ENCODE data around the gene ETV6.
"Not testable (repeated sequence)": the region's sequence is repeated elsewhere in the genome, so short reads cannot be mapped to it uniquely, and the experiment has no call there.

ETV6 gene

GRCh38 chr12:11649413-11650285 is at the start of gene ETV6:
Gene ETV6 (plus strand): TSS chr12:11649674. CDS start chr12:11650128, 454 bp downstream.
- peak; percentile 66 to 76 for DNase-seq

GRCh38 chr12:11600199-11600598 is 49.3 kb upstream of the ETV6 start:
- no peak for DNase-seq

- no peak for DNase-seq
Measured at GRCh38 chr12:11601647-11602046, 47.8 kb upstream of the ETV6 start.

DNA sequence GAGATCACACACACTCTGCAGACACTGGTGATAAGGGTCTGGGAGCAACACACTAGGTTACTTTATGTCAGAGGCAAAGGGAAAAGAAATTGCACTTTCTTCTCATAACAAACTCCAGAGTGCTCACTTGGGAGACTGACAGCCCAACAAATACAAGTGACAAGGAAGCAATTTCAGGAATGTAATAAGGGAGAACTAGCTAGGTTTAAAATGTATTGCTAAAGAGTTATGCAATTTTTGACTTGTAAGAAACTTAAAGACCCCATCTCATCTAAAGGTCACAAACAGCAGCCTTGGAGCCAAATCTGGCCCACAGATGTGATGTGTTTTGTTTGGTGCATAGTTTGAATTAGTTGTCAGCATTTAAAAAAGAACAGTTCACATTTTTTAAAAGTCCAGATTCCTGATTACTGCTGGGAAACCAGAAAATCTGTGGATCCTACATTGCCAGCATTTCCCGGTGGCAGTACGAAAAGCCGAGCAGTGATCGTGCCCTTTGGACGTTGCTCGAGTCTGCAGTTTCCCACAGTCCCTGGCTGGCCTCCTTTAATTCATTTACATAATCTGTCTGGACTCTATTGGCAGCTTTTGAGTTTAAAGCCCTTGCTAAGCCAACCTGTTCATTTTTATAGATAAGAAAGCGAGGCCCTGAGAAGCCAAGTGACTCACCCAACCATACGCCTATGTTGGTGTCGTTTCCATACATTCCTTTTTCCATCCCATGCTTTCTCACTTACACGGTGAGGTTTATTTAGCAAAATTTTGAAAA is 42.0 kb upstream of the ETV6 start:
- DNase-seq, result no peak

GRCh38 chr12:11609045-11609444 is 40.4 kb upstream of the ETV6 start:
- no peak for DNase-seq

DNA sequence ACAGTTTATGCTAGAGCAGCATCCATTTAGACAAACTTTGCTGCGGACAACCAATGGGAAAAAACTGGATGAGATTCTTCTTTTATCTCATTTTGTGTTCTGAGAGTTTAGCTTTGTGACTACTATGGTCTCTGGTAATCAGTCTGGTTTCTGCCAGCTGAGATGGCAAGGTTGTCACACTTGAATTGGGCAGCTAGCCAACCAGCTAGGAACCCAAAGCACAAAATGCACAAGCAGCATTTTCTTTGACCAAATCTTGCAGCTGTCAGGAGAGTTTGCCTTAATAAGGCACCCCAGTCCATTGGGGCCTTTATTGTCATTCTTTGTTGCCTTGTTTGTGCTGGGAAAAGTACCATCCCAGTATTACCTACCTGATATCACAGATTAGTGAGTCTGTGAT is 34.0 kb upstream of the ETV6 start:
- no peak for DNase-seq

GRCh38 chr12:11618046-11618445 is 31.4 kb upstream of the ETV6 start:
- DNase-seq, result no peak

- DNase-seq, result peak; percentile 39 to 49
Measured at GRCh38 chr12:11621797-11622423, 27.6 kb upstream of the ETV6 start.

DNA sequence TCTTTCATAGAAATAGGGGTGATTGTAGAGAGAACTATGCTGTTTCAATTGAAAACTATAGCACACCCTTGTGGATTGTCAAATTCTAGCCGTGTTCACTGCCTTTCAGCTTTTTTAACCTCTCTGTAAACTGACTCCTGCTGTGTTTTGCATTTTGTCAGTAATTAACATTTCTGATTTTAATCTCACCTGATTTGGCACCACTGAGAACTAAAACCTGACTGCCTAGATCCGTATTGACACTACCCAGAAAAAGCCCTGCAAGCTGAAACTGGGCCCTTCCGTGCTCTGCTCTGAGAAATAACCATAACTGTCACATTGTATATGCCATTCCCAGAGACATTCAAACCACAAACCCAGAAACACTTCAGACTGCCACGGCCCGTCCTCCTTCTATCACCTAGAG is 26.6 kb upstream of the ETV6 start:
- DNase-seq, result no peak

DNA sequence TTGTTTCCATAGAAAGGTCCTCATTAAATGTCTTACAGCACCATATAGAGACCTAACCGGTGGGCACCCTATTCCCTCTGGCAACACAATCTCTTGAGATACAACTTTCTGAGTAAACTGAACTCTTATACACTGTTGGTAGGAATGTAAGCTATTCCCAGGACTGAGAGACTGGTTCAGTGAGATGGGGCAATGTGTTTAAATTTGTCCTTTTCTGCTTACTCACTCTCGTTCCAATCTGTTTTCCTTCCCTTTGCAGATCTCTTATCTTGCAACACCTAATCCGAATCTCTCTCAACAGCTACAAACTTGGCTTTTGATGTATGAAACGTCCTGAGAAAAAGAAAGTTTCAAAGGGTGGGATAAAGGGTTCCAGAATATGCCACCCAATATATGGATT is 26.1 kb upstream of the ETV6 start:
- DNase-seq, result no peak

- no peak for DNase-seq
Measured at GRCh38 chr12:11624116-11624515, 25.4 kb upstream of the ETV6 start.

GRCh38 chr12:11627709-11628108 is 21.8 kb upstream of the ETV6 start:
- DNase-seq, result not testable (repeated sequence)

DNA sequence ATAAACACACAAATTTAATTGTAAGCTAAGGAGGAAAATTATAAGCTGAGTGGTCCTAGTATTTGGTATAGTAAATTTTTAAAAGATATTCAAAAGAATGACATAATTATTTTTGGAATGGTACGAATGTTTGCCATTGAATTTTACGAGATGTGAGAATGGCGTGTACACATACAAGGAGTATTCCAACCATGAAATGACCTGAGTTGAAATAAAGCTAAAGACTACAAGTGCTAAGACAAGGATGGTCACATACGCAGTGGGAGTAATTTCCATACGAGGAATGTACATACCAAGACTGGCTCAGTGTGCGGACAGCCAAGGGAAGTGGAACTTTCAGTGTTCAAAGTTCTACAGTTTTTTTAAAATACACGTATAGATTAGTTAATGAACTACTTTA is 21.1 kb upstream of the ETV6 start:
- no peak for DNase-seq

DNA sequence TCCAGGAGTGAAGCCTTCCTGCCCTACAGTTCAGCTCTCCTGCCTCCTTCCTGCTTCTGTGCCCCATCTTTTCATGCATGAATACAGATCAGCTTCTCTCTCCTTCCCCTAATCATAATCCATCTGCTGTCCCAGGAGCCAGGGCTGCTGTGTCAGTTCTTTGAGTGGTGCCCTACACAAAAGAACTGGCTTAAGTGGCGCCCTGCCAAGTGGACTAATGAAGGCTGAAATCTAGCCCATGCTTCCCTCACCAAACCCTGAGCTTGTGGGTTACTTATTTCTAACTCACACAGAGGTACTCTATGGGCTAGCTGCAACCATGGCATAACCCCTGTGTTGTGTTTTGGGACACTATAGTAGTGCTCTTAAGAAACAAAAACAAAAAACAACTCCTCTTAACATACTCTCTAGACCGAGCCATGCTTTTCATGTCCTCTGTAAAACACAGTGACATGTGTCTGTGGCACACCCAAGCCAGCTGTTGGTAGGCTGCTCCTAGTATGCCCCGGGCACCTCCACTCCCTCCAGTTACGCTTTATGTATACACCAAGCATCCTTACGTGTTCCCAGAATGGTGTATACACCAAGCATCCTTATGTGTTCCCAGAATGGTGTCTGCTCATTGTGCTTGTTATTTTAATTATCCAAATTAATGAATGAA is 19.3 kb upstream of the ETV6 start:
- no peak for DNase-seq

DNA sequence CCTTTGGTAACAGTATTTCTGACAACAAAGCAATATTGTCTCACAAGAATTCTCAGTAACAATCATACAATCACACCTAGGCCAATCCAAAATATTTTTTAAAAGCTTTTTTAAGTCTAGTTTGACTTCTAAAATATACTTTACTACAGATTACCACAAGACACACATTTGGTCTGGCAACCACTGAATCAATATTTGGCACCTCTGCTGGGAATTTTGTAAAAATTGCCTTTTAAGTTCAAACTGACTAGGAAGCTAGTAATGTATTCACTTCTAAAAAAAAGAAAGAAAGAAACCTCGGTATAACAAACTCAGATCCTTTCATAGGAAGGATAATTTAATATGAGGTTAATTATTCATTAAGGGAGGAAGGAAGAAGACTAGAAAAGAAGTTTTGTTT is 18.2 kb upstream of the ETV6 start:
- DNase-seq, result no peak

GRCh38 chr12:11631881-11632280 is 17.6 kb upstream of the ETV6 start:
- DNase-seq, result not testable (repeated sequence)

- DNase-seq, result no peak
Measured at GRCh38 chr12:11633968-11634367, 15.5 kb upstream of the ETV6 start.

- DNase-seq, result no peak
Measured at GRCh38 chr12:11635341-11635740, 14.1 kb upstream of the ETV6 start.

DNA sequence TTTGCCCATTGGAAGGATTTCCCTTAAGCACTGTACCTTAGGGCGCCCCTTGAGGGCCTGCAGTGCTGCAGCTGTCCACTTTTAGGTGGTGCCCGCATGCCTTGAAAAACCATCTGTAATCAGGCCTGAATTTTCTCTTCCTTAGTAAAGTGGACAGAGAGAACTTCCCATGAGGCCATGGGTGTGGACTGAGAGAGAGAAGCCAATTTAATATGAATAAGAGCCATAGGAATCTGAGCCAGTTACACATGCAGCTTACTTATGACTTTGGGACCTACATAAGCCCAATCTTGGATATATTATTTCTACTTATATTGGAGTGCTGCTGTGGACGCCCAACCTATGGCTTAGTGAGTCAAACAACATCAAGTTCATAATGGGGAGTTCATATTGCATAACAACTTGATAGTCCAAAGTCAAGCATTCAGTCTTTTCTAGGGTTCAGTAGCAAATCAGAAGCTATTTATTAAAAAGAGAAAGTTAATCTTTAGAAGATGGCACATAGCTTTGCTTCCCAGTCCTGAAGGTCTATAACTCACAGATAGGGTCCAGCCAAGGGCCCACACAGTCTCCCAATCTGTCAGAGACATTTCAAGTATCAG is 11.1 kb upstream of the ETV6 start:
- no peak for DNase-seq

- DNase-seq, result no peak
Measured at GRCh38 chr12:11639454-11639853, 10.0 kb upstream of the ETV6 start.

DNA sequence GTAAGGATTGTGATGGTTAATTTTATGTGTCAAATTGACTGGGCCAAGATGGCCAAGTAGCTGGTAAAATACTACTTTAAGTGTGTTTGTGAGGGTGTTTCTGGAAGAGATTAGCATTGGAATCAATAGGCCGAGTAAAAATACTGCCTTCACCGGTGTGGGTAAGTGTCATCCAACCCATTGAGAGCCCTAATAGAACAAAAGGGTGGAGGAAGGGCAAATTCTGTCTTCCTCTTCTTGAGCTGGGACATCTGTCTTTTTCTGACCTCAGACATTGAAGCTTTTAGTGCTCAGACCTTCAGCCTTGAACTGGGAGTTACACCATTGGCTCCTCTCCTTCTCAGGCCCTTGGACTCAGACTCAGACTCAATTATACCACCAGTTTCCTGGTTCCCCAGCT is 8.0 kb upstream of the ETV6 start:
- DNase-seq, result no peak

- no peak for DNase-seq
Measured at GRCh38 chr12:11642785-11643184, 6.7 kb upstream of the ETV6 start.

DNA sequence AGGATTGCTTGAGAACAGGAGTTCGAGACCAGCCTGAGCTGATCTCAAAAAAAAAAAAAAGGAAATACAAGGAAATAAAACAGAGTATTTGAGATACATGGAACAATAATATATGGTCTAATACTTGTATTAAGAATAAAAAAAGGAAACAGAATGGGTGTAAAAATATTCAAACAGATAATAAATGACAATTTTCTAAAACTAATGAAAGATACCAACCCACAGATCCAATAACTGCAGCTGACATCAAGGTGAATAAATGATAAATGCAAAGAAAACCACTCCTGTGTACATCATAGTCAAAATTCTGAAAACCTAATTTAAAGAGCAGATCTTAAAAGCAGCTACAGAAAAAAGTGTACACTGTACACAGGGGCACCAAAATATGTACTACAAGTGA is 4.1 kb upstream of the ETV6 start:
- DNase-seq, result no peak

Measured in CD4-positive, alpha-beta T cell treated with Interleukin-1 beta for 1 hour (primary cell).